Skeletal muscle tissue (tissue), 4 donors: ENCODE measurements around the gene SLC22A13. TPM values are rescaled to one million over a fixed set of nuclear protein-coding genes. Genes with fewer than 3 reads are reported as not detected.
"Not testable (repeated sequence)": the region's sequence is repeated elsewhere in the genome, so short reads cannot be mapped to it uniquely, and the experiment has no call there.

Experiments
- H3K27ac ChIP-seq: one replicate; pipeline ENCODE4 v1.7.0; 2013; ENCODE audit warnings: mild to moderate bottlenecking, low read depth, low read length, inconsistent platforms
- H3K27me3 ChIP-seq, 3 donors: one replicate each; pipeline ENCODE4 v1.7.0; 2013; ENCODE audit warnings: low read length in 3 of 3; ENCODE audit not compliant: control insufficient read depth in 3 of 3, insufficient read depth in 3 of 3
- H3K36me3 ChIP-seq, 3 donors: one replicate each; pipeline ENCODE4 v1.7.0; 2013; ENCODE audit warnings: low read length in 3 of 3; ENCODE audit not compliant: control insufficient read depth in 3 of 3, insufficient read depth in 3 of 3
- H3K4me1 ChIP-seq, 3 donors: one replicate each; pipeline ENCODE4 v1.7.0; 2013; ENCODE audit warnings: low read length in 3 of 3, mild to moderate bottlenecking in 3 of 3; ENCODE audit not compliant: control insufficient read depth in 3 of 3, insufficient read depth in 3 of 3
- H3K4me3 ChIP-seq, 3 donors: one replicate each; pipeline ENCODE4 v1.7.0; 2013; ENCODE audit warnings: low read length in 3 of 3
- H3K9ac ChIP-seq, 3 donors: one replicate each; pipeline ENCODE4 v1.7.0; 2013; ENCODE audit warnings: low read length in 3 of 3, mild to moderate bottlenecking in 3 of 3, moderate library complexity in 2 of 3, low read depth in 1 of 3
- H3K9me3 ChIP-seq, 3 donors: one replicate each; pipeline ENCODE4 v1.7.0; 2013; ENCODE audit warnings: low read length in 3 of 3; ENCODE audit not compliant: control insufficient read depth in 3 of 3
- total RNA-seq: library from RNA; depleted of rRNA; stranded (reverse); fragments of >200 nt; gene quantifications from one replicate; pipeline ENCODE4 v1.2.3, GENCODE V29; 2014
- donor health status: Osteomylitis.

SLC22A13 gene
- total RNA-seq, 1 donor from 2014 or later = not detected

DNA sequence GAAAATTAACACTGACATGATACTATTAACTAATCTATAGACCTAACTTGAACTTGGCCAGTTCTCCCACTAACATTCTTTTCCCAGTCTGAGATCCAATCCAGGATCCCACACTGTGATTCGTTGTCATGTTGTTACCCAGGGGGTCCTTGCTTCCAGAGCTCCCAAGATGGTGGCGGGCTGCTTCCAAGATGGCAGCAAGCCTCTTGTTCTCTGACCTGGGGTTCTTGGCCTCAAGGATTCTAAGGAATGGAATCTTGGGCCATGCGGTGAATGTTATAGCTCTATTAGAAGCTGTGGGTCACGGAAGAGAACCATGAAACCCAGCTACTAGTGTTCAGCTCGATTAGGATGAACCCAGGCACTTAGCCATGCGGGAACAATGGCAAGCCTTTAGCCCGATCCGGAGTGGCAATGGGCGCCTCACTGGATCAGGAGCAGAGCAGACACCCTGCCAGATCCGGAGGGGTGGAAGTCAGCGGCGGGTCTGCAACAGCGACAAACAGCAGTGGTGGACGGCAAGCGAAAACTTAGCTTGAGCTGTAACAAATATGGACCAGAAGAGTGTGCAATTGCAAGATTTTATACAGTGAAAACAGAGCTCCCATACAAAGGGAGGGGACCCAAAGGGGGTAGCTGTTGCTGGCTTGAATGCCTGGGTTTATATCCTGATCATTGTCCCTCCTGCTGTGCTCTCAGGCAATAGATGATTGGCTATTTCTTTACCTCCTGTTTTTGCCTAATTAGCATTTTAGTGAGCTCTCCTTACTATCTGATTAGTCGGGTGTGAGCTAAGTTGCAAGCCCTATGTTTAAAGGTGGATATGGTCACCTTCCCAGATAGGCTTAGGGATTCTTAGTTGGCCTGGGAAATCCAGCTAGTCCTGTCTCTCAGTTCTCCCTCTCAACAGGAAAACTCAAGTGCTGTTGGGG is 23.9 kb downstream of the SLC22A13 start:
- H3K4me1 ChIP-seq, H3K27ac ChIP-seq, H3K36me3 ChIP-seq, H3K9me3 ChIP-seq, H3K27me3 ChIP-seq, H3K9ac ChIP-seq, H3K4me3 ChIP-seq: not testable (repeated sequence)

DNA sequence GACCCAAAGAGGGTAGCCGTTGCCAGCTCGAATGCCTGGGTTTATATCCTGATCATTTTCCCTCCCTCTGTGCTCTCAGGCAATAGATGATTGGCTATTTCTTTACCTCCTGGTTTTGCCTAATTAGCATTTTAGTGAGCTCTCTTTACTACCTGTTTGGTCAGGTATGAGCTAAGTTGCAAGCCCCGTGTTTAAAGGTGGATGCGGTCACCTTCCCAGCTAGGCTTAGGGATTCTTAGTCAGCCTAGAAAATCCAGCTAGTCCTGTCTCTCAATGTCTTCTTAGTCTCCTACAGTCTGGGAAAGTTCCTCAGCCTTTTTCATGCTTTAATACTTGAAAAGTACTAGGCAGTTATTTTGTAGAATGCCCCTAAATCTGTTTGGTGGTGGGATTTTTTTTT is 31.4 kb downstream of the SLC22A13 start:
- not testable (repeated sequence) for H3K27me3 ChIP-seq, H3K9ac ChIP-seq, H3K4me1 ChIP-seq, H3K27ac ChIP-seq, H3K4me3 ChIP-seq, H3K36me3 ChIP-seq, H3K9me3 ChIP-seq

DNA sequence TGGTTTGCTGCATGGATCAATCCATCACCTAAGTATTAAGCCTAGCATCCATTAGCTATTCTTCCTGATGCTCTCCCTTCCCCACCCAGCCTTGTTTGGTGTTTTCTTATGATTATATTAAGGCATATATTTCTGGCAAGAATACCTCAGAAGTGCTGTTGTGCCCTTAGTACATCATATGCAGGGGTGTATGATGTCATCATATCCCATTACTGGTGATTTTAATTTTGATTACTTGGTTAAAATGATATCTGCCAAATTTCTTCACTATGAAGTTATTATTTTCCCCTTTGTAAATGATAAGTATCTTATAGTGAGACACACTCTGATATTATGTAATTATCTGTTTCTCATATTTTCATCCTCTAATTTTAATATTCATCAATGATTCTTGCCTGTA is 31.9 kb downstream of the SLC22A13 start:
- H3K9me3 ChIP-seq = no peaks in the 10 kb centered on the region
- H3K36me3 ChIP-seq = no peaks in the 10 kb centered on the region
- H3K4me3 ChIP-seq = no peak overlapping the region
- H3K27ac ChIP-seq = no peak overlapping the region
- H3K4me1 ChIP-seq = no peaks in the 10 kb centered on the region
- H3K9ac ChIP-seq = no peak overlapping the region
- H3K27me3 ChIP-seq = no peaks in the 10 kb centered on the region

DNA sequence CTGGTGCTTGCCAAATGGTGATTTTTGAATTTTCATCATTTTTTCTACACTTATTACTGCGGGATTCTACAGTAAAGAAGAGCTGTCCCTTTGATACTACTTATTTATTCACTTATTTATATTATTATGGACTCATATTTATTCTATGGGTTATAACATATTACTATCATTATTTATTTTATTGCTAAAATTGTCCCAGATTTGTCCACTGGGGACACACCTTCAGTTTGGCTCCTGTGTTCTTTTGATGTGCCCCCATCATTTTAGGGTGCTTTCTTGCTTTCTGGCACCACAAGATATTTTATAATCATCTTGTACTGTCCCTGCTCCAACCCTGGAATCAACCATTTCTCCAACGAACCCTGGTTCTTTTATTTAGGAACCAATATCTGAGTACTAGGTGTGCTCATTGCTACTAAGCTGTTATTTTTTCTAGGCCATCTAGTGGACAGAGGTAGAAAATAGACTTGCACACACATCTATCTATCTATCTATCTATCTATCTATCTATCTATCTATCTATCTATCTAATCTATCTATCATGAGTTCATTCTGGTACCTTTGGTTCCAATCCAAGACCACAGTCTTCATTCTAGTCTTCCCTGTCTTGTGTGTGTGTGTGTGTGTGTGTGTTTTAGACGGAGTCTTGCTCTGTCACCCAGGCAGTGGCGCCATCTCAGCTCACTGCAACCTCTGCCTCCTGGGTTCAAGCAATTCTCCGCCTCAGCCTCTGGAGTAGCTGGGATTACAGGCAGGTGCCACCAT is 32.5 kb downstream of the SLC22A13 start:
- Histone ChIP-seq H3K4me1 (no peaks in the 10 kb centered on the region), H3K36me3 (no peaks in the 10 kb centered on the region), H3K27me3 (no peaks in the 10 kb centered on the region), H3K4me3 (no peak overlapping the region), H3K27ac (no peak overlapping the region), H3K9me3 (no peaks in the 10 kb centered on the region), H3K9ac (no peak overlapping the region)

DNA sequence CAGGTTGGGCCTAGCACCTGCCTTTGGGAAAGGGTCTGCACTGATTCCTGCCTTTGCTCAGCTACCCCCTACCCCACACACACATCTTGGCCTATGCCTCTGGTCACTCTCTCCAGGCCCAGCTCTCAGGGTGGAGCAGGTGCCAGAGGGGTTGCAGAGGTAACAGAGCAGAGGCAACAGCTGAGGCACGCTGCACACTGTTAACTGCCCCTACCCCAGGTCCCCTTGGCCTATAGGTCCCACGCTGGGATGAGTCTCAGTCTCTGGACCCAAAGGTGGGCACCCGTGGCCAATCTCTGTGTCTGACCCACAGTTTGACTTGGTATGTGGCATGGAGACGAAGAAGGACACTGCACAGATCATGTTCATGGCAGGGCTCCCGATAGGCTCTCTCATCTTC is 41.3 kb downstream of the SLC22A13 start:
- Histone ChIP-seq H3K4me3 (no peak overlapping the region), H3K27me3 (no peaks in the 10 kb centered on the region)

DNA sequence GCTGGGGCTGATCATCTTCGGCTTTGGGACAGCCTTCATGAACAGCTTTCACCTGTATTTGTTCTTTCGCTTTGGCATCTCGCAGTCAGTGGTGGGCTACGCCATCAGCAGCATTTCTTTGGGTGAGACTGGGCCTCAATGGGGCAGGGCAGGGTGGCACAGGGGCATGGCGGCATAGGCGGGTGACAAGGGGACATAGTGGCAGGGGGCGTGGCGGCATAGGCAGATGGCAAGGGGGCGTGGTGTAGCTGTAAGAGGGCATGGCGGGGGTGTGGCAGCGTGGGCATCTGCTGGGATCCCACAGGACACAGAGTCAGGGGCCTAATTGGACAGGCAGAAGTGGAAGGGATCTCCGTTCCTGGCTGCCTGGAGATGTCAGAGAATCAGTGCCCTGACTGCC is 42.0 kb downstream of the SLC22A13 start:
- Histone ChIP-seq H3K27ac (no peak overlapping the region), H3K9ac (no peak overlapping the region), H3K4me1 (no peaks in the 10 kb centered on the region), H3K36me3 (no peaks in the 10 kb centered on the region), H3K9me3 (no peaks in the 10 kb centered on the region), H3K4me3 (no peak overlapping the region), H3K27me3 (no peaks in the 10 kb centered on the region)

More for the DNA sequence above, 41.3 kb downstream of the SLC22A13 start:
- Histone ChIP-seq H3K9ac (no peak overlapping the region), H3K27ac (no peak overlapping the region), H3K36me3 (no peaks in the 10 kb centered on the region), H3K9me3 (no peaks in the 10 kb centered on the region), H3K4me1 (no peaks in the 10 kb centered on the region)

DNA sequence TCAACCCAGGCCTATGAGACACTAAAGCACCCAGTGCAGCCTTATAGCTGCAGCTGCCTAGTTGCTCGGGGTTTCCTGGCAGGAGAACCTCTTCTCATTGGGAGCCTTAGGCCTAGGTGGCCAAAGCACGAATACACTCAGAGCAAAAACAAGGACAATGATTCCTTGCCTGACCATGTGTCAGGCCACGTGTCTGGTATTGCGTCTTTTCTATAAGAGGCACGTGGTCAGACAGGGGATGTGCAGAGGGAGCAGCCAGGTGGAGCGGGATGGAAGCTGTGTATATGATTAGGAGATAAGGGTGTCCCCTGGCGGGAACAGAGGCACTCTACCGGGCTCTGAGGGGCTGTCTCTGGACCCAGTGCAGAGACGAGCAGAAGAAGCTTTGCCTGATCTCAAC is 42.8 kb downstream of the SLC22A13 start:
- H3K4me3 ChIP-seq = no peak overlapping the region

DNA sequence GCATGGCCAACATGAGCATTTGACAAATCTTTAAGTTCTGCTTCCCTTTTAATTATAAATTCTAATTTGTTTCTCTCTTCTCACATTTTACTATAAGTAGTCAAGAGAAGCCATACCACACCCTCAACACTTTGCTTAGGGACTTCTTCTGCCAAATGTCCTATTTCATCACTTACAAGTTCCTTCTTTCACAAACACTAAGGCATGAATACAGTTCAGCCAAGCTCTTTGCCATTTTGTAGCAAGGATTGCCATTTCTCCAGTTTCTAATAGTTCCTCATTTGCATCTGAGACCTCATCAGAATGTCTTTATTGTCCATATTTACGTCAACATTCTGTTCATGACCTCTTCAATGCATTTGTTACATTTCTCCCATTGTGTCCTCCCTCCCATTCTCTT is 45.9 kb downstream of the SLC22A13 start:
- H3K36me3 ChIP-seq = no peaks in the 10 kb centered on the region
- no peaks in the 10 kb centered on the region for H3K27me3 ChIP-seq
- no peak overlapping the region for H3K4me3 ChIP-seq
- no peak overlapping the region for H3K9ac ChIP-seq
- H3K9me3 ChIP-seq = no peaks in the 10 kb centered on the region
- H3K27ac ChIP-seq = no peak overlapping the region
- H3K4me1 ChIP-seq = peaks cover 0 to 3% (median 0%) of the 10 kb centered on the region in 3 donors

More for the DNA sequence above, 42.8 kb downstream of the SLC22A13 start:
- peaks cover 0 to 3% (median 0%) of the 10 kb centered on the region in 3 donors for H3K4me1 ChIP-seq
- H3K9me3 ChIP-seq = no peaks in the 10 kb centered on the region
- H3K9ac ChIP-seq = no peak overlapping the region
- no peak overlapping the region for H3K27ac ChIP-seq
- no peaks in the 10 kb centered on the region for H3K27me3 ChIP-seq
- no peaks in the 10 kb centered on the region for H3K36me3 ChIP-seq

DNA sequence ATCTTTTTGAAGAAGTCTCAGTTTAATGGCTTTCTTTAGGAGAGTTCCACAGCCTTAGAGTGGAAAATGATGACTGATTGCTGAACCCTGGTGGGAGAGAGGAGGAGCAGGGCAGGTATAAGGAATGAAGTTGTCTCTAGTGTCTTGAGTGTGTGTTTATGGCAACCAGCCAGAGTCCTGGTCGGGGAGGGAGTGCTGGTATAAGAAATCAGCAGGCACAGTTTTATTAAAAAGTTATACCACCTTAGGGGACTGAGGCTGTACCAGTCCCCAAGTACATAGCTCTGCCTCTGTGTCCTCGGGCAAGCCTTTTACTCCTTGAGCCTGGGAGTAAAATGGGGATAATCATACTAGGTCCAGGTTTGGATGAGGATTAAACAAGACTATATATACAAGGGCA is 46.3 kb downstream of the SLC22A13 start:
- no peaks in the 10 kb centered on the region for H3K27me3 ChIP-seq
- no peak overlapping the region for H3K4me3 ChIP-seq
- H3K9ac ChIP-seq = no peak overlapping the region
- no peaks in the 10 kb centered on the region for H3K9me3 ChIP-seq
- no peaks in the 10 kb centered on the region for H3K36me3 ChIP-seq
- no peak overlapping the region for H3K27ac ChIP-seq
- H3K4me1 ChIP-seq = peaks cover 0 to 3% (median 0%) of the 10 kb centered on the region in 3 donors

DNA sequence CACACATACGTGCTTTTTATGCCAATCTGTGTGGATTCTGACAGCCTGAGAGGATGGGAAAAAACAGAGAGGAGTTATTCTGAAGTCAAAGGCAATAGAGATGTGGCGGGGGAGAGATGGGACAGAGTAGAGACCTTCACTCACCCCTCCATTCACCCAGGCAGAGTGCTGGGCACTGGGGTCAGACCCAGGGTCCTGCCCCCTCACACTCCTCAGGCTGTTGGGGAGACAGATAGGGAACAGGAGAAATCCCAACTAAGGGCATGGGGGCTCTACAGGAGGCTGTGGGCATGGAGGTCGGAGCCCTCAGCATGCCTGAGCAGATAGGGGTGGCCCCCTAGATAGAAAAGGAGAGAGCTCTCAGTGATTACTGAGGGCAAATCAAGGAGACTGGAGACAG is 46.7 kb downstream of the SLC22A13 start:
- Histone ChIP-seq H3K4me1 (peaks cover 0 to 3% (median 0%) of the 10 kb centered on the region in 3 donors), H3K4me3 (no peak overlapping the region), H3K27ac (no peak overlapping the region), H3K27me3 (no peaks in the 10 kb centered on the region), H3K9ac (no peak overlapping the region), H3K9me3 (no peaks in the 10 kb centered on the region), H3K36me3 (no peaks in the 10 kb centered on the region)
